Fibroblast of gingiva (primary cell): ENCODE results near the gene KCTD15.

Experiments used
- DNase-seq: peaks from one replicate; pipeline ENCODE4 v3.0.0-alpha.2; 2011; ENCODE audit warnings: low read depth

KCTD15 gene

DNA sequence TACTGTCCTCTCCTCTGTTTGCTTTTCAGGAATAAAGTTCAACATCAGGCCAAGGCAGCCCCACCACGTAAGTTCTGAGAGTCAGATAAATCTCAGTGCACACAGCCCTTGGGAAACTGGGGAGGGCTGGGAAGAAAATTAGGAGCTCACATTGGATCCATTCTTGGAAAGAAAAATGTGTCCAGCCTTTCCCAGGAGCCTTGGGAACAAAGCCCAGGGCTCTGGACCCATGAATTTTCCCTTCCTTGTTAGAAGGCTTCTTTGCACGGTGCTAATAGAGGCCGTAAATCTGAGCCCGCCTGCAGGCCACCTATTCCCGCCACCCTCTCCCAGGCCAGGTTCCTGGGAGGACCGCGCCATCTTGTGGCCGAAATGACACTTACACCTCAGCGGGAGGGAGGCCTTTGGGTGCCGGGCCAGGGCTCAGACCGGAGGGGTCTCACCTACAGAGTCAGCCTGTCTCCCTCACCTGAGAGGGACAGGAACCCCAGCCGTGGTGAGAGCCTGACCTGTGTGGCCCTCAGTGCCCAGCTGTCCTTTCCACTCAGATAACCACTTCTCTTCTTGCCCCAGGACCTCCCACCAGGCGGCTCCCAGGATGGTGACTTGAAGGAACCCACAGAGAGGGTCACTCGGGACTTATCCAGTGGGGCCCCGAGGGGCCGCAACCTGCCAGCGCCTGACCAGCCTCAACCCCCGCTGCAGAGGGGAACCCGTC is 25.1 kb upstream of the KCTD15 start:
- peak; percentile 43 for DNase-seq

DNA sequence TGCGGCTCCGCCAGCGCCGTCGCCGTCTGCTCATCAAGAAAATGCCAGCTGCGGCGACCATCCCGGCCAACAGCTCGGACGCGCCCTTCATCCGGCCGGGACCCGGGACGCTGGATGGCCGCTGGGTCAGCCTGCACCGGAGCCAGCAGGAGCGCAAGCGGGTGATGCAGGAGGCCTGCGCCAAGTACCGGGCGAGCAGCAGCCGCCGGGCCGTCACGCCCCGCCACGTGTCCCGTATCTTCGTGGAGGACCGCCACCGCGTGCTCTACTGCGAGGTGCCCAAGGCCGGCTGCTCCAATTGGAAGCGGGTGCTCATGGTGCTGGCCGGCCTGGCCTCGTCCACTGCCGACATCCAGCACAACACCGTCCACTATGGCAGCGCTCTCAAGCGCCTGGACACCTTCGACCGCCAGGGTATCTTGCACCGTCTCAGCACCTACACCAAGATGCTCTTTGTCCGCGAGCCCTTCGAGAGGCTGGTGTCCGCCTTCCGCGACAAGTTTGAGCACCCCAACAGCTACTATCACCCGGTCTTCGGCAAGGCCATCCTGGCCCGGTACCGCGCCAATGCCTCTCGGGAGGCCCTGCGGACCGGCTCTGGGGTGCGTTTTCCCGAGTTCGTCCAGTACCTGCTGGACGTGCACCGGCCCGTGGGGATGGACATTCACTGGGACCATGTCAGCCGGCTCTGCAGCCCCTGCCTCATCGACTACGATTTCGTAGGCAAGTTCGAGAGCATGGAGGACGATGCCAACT is 24.4 kb upstream of the KCTD15 start:
- DNase-seq = no peak

DNA sequence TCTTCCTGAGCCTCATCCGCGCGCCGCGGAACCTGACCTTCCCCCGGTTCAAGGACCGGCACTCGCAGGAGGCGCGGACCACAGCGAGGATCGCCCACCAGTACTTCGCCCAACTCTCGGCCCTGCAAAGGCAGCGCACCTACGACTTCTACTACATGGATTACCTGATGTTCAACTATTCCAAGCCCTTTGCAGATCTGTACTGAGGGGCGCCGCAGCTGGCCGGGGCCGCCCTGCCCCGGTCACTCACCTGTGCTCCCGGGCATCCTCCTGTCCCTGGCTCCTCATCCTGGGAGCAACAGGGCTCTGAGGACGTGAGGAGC is 23.9 kb upstream of the KCTD15 start:
- no peak for DNase-seq

DNA sequence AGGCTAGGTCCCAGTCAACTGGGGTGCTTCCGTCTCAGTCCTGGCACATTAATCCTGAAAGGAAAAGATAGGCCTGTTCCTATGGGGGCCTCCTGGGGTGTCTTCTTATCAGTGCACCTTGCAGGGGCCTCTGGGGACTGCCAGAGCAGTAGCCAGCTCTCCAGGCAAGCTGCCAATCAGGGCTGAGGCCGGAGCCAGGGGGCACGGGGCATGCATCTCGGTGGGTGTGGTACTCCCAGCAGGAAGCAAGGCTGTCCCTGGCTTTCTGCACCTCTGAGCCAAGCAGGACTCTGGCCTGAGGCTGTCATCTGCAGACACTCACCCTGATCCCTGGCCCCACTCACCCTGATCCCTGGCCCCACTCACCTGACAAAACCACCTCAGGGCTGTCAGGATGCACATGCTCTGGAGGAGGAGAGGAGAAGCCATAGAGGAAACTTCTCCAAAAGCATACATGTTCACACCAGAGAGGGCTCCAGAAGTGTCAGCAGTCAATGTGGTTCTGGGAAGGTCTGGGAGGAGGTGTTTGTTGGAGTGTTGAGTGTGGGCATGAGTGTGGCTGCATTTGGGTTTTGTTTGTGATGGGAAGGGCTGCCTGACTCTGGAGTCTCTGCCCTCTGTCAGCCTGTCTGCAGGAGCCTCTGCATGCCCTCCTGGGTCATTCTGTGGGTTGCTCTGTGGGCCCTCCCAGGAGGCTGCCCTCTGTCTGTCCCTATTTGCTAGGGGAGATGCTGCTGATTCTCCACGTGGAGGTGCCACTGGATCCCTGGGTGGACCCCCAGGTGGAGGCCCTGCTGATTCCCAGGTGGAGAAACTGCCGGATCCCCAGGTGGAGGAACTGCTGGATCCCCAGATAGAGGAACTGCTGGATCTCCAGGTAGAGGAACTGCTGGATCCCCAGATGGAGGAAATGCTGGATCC is 22.7 kb upstream of the KCTD15 start:
- no peak for DNase-seq

DNA sequence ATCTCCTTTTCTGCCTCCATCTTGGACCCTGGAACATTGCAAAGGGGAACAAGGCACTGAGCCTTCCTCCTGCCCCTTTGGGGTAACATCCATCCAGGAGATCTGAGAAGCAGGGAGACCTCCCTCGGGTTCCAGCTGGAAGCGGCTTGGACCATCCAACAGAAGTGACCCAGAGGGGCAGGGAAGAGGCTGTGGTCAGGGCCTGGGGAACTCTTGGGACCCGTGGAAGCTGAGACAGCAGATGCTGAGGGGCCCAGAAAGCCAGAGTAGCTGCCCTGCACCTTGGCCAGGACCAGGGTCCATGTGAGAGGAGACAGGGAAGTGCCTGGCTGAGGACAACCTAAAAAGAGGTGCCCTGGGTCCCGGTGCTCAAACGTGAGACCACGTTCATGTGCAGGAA is 21.9 kb upstream of the KCTD15 start:
- no peak for DNase-seq

DNA sequence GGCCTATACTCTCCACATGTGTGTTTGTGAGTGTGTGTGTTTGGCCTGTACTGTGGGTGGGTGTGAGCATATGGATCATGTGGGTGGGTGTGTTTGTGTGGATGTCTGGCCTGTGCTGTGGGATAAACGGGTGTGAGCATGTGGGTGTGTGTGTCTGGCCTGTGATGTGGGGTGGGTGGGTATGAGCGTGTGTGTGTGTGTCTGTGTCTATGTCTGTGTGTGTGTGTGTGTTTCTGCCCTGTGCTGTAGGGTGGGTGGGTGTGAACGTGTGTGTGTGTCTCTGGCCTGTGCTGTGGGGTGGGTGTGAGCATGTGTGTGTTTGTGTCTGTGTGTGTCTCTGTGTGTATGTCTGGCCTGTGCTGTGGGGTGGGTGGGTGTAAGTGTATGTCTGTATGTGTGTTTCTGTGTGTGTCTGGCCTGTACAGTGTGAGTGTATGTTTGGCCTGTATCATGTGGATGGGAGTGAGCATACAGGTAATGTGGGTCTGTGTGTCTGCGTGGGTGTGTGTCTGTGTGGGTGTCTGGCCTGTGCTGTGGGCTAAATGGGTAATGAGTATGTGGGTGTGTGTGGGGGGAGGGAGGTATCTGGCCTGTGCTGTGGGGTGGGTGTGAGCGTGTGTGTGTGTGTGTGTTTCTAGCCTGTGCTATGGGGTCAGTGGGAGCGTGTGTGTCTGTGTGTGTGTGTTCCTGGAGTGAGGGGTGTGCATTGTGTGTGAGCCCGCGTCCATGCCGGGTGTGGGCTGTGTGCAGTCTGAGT is 20.8 kb upstream of the KCTD15 start:
- no peak for DNase-seq

DNA sequence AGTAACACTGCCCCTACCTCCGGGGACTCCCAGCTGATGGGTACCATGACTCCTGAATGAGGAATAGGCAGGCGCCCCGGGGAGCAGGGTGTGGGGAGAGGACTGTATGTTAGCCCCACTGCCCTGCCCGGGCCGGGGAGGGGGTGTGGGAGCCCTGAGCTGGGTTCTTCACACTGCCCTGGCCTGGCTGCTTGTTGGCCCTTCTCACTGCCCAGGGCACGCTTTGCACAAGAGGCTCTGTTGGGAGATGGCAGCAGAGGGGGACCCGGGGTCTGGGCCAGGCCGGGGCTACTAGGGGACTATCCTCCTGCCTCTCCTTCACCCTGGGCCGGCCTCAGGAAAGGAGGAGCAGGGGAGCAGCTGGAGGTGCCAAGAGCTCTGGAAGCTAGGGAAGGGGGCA is 19.3 kb upstream of the KCTD15 start:
- no peak for DNase-seq

DNA sequence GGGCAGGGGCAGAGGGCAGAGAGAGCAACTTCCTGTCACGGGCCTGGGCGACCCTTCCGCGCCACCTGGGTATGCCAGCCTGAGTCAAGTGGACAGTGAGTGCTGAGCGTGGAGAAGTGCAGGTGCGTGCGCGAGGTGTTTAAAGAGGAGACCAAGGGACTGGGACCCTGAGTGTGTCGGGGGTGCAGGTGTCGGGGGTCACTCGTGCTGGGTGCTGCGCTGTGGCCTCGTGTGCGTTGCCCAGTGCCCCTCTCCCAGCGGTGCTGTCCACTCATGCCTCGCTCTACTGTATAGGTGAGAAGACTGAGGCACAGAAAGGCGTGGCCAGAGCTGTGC is 18.9 kb upstream of the KCTD15 start:
- DNase-seq = no peak

DNA sequence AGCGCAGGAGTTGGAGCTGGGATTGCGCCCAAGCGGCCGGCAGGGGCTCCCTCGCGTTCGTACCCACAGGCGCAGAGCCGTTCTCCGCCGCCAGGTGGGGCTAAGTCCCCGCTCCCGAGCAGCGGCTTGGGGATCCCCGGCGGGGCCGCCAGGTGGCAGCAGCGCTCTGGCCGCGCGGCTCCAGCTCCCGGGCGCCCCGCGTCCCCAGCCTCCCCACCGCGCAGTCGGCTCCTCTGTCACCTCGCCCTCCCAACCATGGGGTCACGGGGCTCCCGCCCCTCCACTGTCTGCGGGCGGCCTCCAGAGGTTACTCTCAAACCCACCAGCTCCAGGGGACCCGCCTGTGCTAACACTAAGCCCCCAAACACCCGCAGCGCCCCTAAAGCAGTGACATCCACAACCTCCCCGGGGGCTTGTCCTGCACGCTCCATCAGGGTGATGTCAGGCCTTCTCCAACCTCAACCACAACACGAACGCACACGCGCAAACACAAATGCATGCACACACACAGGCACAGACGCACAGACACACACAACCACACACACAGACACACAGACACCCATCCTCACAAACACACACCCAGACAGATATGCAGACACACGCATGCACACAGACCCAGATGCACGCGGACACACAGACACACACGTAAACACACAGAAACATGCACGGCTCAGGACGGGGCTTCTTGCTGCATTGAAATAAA is 18.4 kb upstream of the KCTD15 start:
- peak; percentile 49 for DNase-seq

DNA sequence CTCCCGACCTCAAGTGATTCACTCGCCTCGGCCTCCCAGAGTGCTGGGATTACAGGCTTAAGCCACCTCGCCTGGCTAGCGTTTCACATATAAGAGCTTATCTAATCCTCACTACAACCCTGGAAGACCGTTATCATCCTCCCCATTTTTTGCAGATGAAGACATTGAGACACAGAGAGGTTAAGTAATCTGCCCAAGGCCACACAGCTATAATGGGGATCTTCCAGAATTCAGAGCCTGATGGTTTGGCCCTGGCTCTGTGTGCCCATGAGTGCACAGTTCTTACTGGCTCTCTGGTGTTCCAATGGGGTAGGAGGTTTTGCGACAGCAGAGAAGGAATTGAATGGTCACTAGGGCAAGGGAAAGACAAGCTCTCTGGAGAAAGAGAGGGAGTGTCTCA is 16.8 kb upstream of the KCTD15 start:
- no peak for DNase-seq

DNA sequence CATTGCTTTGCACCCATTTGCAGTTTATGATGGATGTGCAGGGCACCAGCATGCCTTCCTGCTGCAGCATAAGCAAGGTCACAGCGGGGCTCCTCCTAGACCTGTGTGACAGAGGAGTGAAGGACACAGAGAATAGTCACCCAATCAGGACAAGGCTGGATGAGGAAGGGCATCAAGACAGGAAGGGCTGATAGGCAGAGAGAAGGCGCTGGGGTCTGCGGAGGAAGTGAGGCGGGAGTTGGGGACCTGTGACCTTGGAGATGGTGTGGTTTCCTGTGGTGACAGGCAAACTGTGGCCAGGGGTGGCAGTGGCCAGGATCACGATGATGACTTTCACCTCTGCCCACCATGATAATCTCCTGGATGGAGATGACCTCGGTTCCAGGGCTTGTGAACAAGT is 16.4 kb upstream of the KCTD15 start:
- no peak for DNase-seq

DNA sequence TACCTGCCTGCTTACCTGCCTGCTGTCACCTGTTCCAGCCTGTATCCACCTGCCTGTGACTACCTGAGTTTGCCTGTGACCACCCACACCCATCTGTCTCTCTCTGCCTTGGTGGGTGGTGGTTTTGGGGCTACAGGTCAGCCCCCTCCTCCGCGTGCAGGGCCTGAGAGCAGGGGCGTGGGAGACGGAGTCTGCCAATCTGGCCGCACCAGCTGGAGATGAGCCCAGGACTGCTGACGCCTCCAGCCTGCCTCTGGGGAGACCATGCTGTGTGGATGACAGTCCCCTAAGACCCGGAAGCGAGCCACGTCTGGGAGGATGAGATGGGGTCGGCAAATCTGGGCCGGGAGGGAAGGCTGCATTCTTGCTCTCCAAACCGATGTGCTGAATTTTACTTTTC is 15.9 kb upstream of the KCTD15 start:
- DNase-seq = no peak

DNA sequence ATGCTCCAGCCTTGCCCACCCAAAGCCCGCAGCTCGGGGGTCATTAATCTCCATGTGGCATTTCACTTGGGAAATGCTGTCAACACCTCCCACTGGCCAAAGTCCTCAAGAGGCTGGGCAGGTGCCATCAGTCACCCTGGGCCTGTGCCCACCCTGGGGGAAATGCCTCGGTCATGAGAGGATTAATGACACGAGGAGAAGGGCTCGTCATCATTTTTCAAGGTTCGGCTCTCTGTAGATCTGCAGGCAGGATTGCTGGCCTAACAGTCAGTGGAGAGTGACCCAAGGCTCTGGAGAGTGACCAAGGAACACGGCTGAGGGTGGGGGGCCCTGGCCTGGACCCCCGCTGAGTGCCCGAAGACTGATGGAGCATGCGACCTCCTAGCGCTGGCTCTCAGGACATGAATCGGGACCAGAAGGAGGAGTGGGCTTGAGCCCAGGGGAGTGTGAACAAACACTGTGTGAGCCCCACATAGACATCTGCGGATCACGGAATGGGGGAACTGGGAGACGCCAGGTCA is 15.2 kb upstream of the KCTD15 start:
- DNase-seq = no peak

DNA sequence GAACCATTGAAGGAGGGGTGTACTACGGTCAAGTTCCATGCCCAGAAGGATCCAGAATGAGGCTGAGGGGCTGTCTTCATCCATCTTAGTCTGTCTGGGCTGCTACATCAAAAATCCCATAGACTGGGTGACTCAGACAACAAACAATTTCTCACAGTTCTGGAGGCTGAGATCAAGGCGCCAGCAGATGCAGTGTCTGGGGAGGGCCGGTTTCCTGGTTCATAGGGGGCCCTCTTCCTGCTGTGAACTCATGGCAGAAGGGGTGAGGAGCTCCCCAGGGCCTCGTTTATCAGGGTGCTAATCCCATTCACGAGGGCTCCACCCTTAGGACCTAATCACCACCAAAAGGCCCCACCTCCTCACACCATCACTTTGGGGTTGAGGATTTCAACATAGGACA is 14.7 kb upstream of the KCTD15 start:
- DNase-seq = no peak

DNA sequence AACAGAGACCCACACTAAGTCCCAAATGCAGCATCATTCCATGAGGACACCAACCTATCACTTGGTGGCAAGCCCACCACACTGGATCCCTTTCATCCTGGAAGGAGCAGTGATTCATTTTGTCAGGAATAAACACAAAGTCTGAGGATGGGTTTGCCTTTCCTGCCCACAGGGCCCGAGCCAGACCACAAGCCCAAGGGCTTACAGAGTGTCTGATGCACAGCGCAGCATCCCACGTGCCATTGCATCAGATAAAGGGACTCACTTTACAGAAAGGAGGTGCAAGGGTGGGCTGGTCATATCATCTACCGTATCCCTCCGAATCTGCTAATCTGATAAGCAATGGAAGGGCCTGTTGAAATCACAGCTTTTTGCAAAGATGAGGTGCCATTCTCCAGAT is 12.2 kb upstream of the KCTD15 start:
- DNase-seq = no peak

DNA sequence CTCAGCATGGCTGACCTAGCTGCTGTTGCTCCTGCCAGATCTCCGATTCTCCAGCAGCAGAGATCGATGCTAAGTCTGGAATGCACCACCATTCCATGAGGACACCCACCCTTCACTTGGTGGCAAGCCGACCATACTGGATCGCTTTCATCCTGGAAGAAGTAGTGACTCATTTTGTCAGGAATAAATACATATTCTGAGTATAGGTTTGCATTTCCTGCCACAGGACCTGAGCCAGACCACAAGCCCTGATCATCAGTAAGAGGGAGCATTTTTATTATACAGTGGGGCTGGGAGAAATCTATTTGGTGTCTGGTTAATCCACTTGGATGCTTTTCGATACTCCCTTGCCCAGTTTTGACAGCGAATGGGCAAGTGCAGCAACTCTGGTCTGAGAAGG is 10.9 kb upstream of the KCTD15 start:
- DNase-seq = no peak

DNA sequence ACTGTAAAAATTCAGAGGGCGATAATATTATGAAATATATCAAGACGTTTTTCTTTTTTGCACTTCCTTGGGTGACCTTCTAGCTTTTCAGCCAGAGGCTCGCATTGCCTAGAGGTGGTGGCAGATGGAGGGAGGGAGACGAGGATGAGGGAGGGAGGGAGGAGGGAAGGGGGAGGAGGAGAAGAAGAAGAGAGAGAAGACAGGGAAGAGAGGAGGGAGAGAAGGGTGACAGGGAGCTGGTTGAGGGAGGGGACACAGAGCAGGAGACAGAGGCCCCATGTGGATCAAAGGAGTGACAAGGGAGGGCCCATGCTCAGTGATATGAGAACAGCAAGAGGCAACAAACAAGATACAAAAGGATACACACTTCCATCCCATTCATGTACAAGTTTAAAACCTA is 8.0 kb upstream of the KCTD15 start:
- no peak for DNase-seq

DNA sequence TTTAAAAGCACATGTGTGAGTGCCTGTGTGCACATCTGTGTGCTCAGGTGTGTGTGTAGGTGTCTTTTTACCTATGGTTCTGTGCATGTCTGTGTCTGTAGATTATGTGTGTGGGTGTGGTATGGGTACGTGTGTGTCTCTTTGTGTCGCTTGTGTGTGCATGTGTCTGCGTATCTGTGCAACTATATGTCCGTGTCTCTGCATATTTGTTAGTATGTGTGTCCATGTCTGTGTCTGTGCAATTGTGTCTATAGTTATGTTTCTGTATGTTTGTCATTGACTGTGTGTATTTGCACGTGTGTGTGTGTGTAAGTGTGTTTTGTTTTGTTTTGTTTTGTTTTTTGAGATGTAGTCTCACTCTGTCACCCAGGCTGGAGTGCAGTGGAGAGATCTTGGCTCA is 7.3 kb upstream of the KCTD15 start:
- no peak for DNase-seq

DNA sequence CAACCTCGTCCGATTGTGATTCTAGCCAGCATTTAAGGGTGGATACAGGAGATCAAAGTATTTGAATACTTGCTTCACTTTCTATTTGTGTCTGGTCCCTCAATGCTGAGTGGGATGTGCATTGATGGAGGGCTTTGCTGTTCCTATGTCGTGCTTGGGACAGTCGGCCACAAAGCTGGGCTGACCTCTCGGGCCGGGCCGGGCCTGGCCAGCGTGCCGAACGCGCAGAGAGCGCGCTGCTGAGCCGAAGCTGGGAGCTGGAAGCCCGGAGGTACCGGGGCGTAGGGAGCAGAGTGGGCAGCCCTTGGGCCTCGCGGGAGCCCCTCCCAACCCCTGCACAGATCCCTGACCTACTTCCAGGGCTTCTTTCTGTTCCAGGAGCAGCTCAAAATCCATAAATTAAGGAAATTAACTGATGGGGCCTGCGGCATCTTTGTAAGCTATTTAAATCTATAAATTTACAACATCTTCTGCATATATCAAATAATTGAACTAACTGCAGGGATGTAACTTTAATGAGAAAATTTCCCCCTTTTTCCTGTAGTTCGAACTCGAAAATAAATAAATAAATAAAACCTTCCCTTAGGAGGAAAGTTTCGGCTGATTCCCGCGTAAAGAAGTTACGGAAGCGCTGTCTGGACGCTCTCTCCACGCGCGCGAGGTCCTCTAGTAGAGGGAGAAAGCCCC is 1.8 kb upstream of the KCTD15 start:
- DNase-seq = peak; percentile 19

DNA sequence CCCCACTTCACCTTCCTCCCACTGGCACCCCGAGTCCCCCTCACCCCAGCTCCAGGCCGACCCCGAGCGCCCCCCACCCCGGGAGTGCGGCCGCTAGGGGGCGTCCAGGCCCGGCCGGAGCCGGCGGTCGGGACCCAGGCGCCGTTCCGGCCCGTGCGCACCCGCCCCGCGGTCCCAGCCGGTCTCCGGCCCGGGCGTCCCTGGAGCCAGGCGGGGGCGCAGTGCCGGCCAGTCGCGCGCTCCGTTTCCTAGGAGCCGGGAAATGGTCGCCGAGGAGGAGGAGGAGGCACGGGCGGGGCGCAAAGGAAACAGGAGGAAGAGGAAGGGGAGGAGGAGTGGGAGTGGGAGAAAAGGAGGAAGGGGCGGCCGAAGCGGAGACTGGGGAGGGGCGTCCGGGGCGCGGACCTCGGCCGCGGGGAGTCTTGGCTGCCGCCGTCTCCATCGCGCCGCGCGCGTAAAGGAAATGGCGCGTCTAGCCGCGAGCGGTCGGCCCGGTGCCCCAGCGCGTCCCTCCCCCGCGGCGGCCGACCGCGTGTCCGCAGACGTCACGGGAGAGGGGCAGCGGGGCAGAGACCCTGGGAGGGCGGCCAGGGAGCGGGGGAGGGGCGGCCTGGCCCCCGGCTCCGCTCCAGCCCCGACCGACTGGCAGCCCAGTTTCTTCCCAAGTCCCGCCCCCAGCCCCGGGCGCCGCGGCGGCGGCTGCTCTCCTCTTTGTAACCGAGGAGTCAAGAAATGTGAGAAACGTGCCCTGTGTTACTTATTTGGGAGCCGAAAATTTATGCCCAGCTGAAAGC is 1.1 kb upstream of the KCTD15 start:
- peak; percentile 86 for DNase-seq
